Measurements from ENCODE around the gene DNAH8.

DNAH8 gene, protein sequence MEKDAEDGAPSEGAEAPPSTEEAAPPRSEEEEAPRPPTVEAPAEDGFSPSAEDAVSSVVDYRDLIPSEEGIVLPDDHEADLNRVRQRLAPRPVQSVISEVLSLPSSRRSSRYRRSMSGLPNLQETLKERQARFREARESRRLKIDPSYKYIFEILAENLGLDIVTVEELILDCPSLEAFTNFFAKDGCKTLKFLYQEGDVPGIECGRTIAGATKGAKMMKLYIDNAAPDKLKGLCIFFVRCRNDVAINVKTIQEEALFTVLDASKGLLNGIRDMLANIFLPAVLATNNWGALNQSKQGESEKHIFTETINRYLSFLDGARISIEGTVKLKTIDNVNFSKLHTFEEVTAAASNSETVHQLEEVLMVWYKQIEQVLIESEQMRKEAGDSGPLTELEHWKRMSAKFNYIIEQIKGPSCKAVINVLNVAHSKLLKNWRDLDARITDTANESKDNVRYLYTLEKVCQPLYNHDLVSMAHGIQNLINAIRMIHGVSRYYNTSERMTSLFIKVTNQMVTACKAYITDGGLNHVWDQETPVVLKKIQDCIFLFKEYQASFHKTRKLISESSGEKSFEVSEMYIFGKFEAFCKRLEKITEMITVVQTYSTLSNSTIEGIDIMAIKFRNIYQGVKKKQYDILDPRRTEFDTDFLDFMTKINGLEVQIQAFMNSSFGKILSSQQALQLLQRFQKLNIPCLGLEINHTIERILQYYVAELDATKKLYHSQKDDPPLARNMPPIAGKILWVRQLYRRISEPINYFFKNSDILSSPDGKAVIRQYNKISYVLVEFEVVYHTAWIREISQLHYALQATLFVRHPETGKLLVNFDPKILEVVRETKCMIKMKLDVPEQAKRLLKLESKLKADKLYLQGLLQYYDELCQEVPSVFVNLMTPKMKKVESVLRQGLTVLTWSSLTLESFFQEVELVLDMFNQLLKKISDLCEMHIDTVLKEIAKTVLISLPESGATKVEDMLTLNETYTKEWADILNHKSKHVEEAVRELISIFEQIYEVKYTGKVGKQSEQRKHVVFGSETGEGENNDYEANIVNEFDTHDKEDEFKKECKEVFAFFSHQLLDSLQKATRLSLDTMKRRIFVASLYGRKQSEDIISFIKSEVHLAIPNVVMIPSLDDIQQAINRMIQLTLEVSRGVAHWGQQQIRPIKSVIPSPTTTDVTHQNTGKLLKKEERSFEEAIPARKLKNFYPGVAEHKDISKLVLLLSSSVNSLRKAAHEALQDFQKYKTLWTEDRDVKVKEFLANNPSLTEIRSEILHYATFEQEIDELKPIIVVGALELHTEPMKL (N-terminal part only)

DNA sequence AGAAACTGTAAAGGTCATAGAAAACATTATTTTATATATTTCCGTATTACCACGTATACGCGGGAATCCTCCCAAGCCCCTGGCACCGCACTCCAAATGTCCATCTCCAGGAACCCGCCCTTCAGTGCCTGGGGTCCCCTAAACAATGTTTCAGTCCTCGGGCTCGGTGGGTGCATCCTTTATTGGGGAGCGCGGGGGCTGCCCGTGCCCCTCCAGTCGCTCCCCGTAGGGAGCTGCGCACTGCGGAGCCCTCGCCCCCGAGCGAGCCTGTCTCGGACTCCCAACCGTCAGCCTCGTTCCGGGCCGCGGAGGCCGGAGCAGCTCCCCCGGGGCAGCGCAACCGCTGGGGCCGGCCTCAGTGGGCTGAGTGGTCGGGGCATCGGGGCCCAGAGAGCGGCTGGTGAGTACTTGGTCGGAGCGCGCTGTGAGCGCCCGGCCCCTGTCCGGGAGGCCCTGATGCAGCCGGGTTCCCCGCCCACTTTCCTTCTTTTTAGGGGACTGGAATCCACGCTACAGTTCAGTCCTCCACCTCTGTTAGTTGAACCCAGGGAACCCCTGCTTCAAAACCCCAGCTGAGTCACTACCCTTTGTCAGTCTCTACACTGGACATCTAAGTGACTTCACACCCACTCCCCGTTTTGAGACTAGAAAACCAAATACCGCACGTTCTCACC lies at the start of gene DNAH8:
DNAH8 (plus strand) TSS at position 296 of the 674 bp plus-strand sequence. CDS start 7,499 bp downstream, outside the sequence.
- no peak for DNase-seq

DNA sequence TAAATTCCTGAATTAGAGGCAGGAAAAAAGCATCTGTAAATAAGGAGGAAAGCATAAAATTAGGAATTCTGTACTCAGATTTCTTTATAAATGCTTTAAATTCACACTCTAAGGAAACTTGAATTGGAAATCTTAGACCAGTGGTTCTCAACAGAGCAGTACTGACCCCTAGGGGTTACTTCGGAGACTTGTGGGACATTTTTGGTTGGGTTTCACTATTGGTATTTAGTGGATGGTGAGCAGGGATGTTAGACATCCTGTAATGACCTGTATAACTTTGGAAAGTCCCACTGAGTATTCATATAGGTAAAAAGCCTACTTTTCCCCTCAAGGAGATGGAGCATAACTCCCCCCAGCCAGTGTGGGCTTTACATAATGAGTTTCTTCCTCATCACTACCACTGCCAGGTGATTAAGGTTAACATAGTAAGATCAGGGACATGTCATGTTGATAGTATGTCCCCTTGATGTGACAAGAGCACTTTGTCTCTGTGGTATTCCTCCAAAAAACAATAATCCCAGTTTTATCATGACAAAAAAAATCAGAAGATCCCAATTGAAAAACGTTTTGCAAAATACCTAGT lies 43.1 kb upstream of the DNAH8 start:
- DNase-seq: peak; percentile 30

DNA sequence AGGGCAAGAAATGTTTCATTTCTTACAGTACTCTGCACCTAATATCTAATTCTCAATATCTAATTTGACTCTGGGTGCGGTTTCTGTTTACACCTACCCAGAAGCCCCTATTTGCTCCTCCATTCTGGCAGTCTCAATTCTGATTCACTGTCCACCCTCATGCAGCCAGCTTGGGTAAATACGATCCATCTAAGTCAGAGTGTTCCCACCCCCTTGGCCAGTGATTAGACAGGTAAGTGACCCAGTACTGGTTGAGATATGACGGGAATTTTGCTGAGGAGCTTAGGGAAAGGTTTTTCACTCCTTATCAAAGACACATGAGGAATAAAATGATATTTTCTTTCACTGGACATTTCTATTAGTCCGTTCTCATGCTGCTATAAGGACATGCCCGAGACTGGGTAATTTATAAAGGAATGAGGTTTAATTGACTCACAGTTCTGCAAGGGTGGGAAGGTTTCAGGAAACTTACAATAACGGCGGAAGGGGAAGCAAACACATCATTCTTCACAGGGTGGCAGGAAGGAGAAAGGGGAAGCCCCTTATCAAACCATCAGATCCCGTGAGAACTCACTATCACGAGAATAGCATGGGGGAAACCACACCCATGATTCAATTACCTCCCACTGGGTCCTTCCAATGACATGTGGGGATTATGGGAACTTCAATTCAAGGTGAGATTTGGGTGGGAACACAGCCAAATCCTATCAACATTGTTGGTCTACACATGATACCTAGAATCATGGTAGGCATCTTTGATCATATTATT lies 41.5 kb upstream of the DNAH8 start:
- DNase-seq: no peak

DNA sequence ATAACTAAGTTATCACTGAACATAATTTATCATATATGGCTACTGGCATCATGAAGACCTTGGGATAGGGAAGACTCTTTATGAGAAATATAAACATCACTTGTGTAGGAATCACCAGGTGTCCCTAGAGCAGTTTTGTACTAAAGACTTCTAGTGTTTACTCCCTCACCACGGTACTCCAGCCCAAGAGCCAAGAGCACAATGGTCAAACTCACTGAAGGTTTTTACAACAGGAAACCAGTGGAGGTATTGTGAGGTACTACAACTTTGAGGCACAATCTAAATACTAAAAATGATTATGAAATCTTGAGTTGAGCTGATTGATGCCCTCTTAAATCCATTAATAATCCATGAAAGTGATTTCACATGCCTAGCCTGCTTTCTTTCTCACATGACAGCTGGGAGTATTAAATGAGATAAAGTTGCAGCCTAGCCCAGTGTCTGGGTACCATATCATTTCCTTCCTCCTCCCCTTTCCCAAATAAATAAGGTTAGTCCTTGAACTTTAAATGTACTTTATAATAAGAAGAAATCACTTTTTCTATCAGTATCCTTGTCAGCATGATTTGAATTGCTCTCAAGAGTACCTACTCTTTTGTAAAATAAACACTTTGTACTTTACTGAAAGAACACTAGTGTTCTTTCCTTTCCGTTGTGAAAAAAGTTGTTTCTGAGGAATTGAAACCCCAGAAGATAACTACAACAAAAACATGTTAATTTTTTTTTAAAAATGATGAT lies 38.7 kb upstream of the DNAH8 start:
- DNase-seq: no peak

DNA sequence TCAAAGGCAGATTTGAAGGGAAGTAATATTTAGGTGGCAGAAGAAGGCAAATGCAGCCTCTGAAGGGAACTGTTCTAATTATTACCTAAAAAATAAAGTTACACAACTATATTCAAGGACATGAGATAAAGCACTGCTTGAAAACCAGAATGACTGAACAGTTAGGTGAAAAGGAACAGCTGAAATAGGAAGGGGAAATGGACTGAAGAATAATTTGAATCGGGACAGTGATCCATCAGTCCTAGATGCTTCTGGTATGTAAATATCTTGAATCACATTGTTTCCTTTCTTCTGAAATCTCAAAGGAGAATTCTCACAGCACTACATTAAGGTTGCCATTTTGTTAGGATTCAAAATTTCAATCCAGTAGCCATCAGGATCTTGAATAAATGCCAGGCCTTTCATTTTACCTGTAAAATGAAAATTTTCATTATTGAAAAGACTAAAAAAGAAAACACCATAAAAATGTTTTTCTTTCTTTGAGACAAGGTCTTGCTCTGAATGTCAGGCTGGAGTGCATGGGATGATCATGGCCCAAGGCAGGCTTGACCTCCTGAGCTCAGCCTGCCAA lies 38.1 kb upstream of the DNAH8 start:
- no peak for DNase-seq

DNA sequence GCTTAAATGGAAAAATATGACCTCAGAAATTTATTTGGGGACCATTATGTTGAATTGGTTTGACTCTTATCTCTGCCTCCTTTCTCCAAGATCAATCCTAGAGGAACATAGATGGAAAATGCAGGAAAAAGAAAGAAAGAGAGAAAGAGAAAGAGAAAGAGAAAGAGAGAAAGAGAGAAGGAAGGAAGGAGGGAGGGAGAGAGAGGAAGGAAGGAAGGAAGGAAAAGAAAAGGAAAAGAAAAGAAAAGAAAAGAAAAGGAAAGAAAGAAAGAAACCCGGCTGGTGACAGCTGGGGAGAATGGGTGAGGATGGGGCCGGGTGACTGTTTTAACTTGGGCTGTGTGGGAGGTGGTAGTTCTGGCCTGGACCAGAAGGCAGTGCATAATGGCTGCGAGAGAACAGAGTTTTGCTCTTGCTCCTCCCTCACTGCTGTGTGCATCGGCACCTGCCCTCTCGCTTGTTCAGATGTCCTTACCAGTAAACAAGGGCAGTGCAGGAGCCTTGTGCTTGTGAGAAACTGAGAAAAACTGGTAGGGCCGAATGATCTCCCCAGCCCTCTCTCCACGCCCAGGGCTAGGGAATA lies 36.8 kb upstream of the DNAH8 start:
- DNase-seq: no peak

DNA sequence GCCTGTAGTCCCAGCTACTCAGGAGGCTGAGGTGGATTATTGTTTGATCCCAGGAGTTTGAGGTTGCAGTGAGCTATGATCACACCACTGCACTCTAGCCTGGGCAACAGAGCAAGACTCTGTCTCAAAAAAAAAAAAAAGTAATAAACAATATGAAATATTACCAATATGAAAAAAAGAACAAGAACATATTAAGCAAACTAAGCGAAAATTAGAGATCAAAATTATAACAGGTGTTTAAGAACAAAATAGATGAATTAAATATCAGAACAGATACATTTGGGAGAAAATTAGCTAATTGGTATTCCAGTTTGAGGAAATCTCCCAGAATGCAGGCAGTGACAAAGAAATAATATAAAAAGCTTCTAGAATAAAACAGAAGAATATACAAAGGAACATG lies 35.4 kb upstream of the DNAH8 start:
- DNase-seq: no peak

DNA sequence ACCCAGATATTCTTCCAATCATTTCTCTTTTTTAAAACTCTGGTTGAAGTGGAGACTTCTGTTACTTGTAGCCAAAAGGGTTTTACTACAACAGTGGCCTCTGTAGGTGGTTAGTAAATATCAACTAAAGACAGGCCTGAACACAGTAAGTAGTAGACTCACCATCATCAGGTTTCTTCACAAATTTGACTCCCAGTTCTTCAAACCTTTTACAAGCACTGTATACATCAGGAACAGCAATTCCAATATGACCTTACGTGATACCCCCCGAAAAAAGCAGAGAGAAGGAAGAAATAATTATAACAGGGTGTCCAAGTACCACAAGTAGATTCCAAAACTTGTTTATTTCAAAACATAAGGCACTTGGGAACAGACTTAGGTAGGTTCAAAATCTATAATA lies 33.3 kb upstream of the DNAH8 start:
- no peak for DNase-seq

DNA sequence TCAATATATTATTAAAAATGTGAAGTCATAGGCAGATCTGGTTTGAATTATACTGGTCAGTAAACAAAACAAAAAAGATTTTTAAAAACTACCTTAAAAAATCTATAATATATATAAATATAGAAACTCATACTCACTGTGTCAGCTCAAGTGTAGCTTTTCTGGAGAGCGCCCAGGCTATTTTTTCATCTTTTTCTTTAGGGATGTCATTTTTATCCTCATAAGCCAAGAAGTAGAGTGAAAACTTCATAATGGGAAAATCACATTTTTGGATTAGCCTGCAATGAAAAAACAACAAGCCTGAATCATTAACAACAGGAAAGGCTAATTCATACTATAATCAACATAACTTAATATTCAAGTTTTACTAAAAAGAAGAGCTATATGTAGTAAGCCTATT lies 30.9 kb upstream of the DNAH8 start:
- DNase-seq: no peak

DNA sequence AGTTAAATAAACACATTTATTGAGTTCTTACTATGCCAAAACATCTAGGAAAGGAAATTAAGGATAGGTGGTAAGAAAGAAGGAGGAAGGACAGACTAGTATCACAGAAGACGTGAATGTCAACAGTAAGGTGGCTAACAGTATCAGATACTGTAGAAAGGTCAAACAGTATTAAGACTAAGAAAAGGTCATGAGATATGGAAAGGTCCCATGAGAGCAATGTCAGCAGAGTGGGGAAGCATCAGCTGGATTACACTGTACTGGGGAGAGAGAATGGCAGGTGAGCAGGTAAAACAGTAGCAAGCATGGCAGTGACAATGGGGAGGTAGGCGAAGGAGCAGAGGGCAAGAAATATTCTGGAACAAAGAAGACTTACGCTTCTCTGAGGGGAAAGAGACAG lies 30.2 kb upstream of the DNAH8 start:
- no peak for DNase-seq

DNA sequence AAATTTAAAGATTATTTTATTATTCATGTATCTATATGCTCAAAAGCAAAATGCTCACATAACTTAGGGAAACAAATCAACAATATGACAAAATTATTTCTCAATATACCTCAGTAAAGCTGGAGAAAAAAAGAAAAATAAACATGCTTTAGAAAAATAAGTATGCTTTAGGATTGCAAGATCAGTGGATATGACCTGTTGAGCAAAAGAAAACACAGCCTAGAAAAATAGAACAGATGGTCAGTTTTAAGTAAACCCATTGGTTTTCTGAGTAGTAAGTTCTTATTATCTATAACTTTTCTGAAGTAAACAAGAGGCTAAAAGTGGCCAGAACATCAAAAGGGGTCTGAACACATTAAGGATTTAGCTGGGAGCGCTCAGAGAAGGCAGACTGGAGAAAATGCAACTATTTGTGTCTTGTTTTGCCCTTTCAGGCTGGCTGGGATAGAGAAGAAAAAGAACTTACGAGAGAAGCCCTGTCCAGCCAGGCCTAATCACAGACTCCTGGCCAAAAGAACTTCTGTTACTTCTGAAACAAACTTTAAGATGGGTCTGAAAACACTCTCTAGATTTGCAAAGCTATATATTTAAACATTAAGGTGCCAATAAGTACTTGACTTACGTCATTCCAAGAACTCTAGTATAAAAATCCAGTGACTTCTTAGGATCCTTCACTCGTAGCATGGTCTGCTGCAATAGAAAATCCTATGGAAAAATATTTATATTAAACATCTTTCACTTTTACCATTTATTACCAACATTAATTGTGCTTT lies 28.7 kb upstream of the DNAH8 start:
- no peak for DNase-seq

DNA sequence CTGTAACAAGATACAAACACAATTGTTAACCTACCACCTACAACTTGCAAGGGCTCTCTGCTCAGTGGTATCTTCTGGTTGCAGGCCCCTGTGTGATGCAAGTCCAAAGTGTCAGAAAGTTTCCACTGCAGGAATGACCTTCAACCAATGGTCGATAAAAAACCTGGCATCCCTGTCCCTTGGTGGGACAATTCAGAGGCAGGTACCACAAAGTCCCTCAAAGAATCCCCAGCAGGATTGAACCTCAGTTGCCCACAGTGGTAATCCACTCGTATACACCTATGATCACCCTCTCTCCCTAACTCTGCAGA lies 28.1 kb upstream of the DNAH8 start:
- no peak for DNase-seq

DNA sequence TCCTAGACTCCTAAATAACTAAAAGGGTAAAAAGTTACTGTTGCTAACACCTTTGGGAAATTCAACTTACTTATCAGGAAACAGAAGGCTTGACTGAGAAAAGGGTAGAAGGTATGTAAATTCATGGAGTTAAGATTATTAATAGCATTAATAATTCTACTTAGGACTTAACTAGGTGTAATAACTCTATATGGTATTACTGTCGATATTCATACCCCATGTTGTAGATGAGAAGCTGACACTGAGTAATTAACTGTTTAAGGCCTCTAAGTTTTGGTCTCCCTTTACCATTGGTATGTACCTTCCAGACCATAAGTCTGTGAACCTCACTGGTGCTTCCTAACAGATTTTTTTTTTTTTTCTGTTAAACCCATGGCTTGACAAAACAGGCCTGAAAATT lies 27.6 kb upstream of the DNAH8 start:
- no peak for DNase-seq

DNA sequence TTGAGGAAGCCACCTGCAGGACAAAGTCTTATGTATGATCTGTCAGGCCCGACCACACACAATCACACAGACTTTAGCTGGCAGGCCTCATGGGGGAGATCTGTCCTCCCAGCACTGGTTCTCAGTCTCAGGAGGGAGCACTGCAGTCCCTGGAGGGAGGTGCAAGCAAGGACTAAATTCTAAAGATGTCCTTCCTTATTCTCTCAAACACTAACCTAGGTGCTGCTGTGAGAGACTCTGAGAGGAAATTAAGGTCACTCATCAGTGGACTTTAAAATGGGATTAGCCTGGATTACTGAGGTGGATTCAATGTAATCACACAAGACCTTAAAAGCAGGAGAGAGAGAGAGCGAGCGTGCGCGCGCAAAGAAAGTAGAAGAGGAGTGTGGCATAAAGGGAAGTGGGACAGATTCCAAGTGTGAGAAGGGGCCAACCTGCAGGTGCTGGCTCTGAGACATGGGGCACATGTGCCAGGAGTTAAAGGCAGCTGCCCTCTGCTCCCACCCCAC lies 26.5 kb upstream of the DNAH8 start:
- no peak for DNase-seq

DNA sequence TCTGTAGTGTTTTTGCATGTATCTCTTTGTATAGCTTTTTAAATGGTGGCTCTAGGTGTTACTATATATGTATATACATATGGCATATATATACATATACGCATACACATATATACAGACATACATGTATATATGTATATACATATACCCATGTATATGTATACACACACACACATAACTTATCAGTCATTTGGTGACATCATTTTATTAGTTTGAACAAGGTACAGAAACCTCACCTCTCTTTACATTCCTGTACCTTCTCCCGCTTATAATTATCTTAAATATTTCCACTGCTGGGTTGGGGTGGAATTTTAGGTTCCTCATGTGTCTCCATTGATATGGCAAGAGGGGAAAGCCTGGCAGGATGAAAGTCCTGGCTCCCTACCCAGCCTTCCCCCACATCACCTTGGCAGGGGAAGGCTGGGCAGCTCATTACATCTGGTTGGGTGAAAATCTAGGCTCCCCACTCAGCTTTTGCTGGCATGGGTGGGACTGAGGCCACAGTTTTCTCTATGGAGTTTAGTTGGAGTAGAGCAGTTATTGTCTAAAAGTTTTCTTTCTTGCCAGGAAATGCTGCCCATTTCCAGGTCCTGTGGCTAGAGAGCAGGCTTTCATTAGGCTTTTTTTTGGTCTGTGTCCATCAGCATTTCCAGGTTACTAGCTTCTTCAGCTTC lies 19.7 kb upstream of the DNAH8 start:
- peak; percentile 54 for DNase-seq

DNA sequence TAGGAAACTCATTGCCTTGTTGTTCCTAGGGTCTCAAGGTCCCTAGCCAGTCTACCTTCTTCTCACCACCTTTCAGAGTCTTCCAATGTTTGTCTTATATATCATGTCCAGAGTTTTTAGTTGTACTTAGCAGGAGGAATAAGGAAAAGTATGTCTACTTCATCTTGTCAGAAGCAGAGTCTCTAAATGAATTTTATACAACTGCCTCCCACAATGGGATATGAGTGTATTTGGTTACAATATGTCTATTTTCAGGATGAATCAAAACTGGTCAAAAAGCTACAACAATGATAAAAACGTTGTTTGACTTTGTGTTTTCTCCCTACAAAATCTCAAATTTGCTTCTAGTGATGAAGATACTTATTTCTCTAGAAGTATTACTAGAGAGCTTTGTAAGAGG lies 19.2 kb upstream of the DNAH8 start:
- no peak for DNase-seq

DNA sequence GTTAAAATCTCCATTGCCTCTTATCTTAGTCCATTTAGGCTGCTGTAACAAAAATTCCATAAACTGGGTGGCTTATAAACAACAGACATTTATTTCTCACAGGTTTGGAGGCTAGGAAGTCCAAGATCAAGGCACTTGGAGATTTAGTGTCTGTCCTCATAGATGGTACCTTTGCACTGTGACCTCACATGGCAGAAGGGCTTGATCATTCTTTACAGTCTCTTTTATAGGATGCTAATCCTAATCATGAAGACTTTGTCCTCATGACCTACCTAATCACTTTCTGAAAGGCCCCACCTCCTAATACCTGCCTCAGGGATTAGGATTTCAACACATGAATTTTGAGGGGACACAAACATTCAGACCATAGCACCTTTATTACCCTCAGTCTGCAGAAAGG lies 18.8 kb upstream of the DNAH8 start:
- DNase-seq: no peak

DNA sequence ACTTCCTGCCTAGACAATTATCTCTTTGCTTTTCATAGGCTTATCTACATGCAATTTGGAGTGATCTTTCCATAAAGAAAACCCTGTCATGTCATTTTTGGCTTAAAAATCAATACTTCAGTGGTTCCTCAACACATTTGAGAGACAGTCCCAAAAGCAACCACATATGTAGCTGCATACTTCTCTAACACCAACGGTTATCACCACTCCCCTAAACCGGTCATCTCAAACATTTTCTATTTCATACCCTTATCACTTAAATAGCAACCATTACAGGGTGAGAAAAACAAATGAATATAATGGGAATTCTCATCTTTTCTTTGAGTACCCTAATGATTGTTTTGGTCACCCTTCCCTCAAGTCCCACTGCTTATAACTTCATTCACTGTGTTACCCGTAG lies 17.3 kb upstream of the DNAH8 start:
- DNase-seq: no peak
